ENCODE measurements around the gene TH.

TH gene

GRCh38 chr11:2137202-2138067, 34.2 kb downstream of the TH start:
- H2AFZ ChIP-seq (ENCODE audit: low read length), result no peak overlapping the region
- H3K27ac ChIP-seq (ENCODE audit: low read depth, low read length, poor library complexity, severe bottlenecking), result no peak overlapping the region
- H3K36me3 ChIP-seq (ENCODE audit: insufficient read depth, low read length), result no peaks in the 10 kb centered on the region
- H3K4me2 ChIP-seq (ENCODE audit: low read length), result no peak overlapping the region
- H3K9me2 ChIP-seq (ENCODE audit: low read depth, low read length), result no peaks in the 10 kb centered on the region
- TF ChIP-seq CTCF (IDR thresholded peaks at IDR 0.05; ENCODE audit: low read length), result no peak
- no peak for TF ChIP-seq EZH2 (IDR thresholded peaks at IDR 0.05; ENCODE audit: borderline replicate concordance, low read length)
- H4K20me1 ChIP-seq (ENCODE audit: insufficient read depth, low read length), result no peaks in the 10 kb centered on the region
- no peaks in the 10 kb centered on the region for H3K79me2 ChIP-seq (ENCODE audit: insufficient read depth, low read length)
- no peak overlapping the region for H3K9ac ChIP-seq (ENCODE audit: low read length)
- H3K4me3 ChIP-seq (ENCODE audit: low read depth, low read length, poor library complexity, severe bottlenecking), result no peak overlapping the region
- H3K9me3 ChIP-seq (ENCODE audit: low read length), result no peaks in the 10 kb centered on the region
- no peaks in the 10 kb centered on the region for H3K27me3 ChIP-seq (ENCODE audit: insufficient read depth, low read length)
- no peaks in the 10 kb centered on the region for H3K4me1 ChIP-seq (ENCODE audit: insufficient read depth, low read length, severe bottlenecking)
- no peaks in the 10 kb centered on the region for H3F3A ChIP-seq (ENCODE audit: insufficient read depth, low read length)

- Histone ChIP-seq H4K20me1 (ENCODE audit: insufficient read depth, low read length) (no peaks in the 10 kb centered on the region), H3F3A (ENCODE audit: insufficient read depth, low read length) (no peaks in the 10 kb centered on the region), H3K4me3 (ENCODE audit: low read depth, low read length, poor library complexity, severe bottlenecking) (no peak overlapping the region), H2AFZ (ENCODE audit: low read length) (no peak overlapping the region), H3K4me1 (ENCODE audit: insufficient read depth, low read length, severe bottlenecking) (no peaks in the 10 kb centered on the region), H3K4me2 (ENCODE audit: low read length) (no peak overlapping the region), H3K9me2 (ENCODE audit: low read depth, low read length) (no peaks in the 10 kb centered on the region), H3K36me3 (ENCODE audit: insufficient read depth, low read length) (no peaks in the 10 kb centered on the region), H3K79me2 (ENCODE audit: insufficient read depth, low read length) (no peaks in the 10 kb centered on the region), H3K27ac (ENCODE audit: low read depth, low read length, poor library complexity, severe bottlenecking) (no peak overlapping the region), H3K9ac (ENCODE audit: low read length) (no peak overlapping the region), H3K9me3 (ENCODE audit: low read length) (no peaks in the 10 kb centered on the region), H3K27me3 (ENCODE audit: insufficient read depth, low read length) (no peaks in the 10 kb centered on the region)
- TF ChIP-seq CTCF (IDR thresholded peaks at IDR 0.05; ENCODE audit: low read length) (no peak), EZH2 (IDR thresholded peaks at IDR 0.05; ENCODE audit: borderline replicate concordance, low read length) (no peak)
Observed at GRCh38 chr11:2136952-2137201, 34.7 kb downstream of the TH start.

- no peak for TF ChIP-seq CTCF (IDR thresholded peaks at IDR 0.05; ENCODE audit: low read length)
- TF ChIP-seq EZH2 (IDR thresholded peaks at IDR 0.05; ENCODE audit: borderline replicate concordance, low read length), result no peak
- H3F3A ChIP-seq (ENCODE audit: insufficient read depth, low read length), result no peaks in the 10 kb centered on the region
- no peak overlapping the region for H2AFZ ChIP-seq (ENCODE audit: low read length)
- no peaks in the 10 kb centered on the region for H3K9me3 ChIP-seq (ENCODE audit: low read length)
- no peaks in the 10 kb centered on the region for H3K4me1 ChIP-seq (ENCODE audit: insufficient read depth, low read length, severe bottlenecking)
- H4K20me1 ChIP-seq (ENCODE audit: insufficient read depth, low read length), result no peaks in the 10 kb centered on the region
- H3K27me3 ChIP-seq (ENCODE audit: insufficient read depth, low read length), result no peaks in the 10 kb centered on the region
- H3K4me3 ChIP-seq (ENCODE audit: low read depth, low read length, poor library complexity, severe bottlenecking), result no peak overlapping the region
- H3K27ac ChIP-seq (ENCODE audit: low read depth, low read length, poor library complexity, severe bottlenecking), result no peak overlapping the region
- H3K4me2 ChIP-seq (ENCODE audit: low read length), result no peak overlapping the region
- H3K9me2 ChIP-seq (ENCODE audit: low read depth, low read length), result no peaks in the 10 kb centered on the region
- no peaks in the 10 kb centered on the region for H3K79me2 ChIP-seq (ENCODE audit: insufficient read depth, low read length)
- H3K36me3 ChIP-seq (ENCODE audit: insufficient read depth, low read length), result no peaks in the 10 kb centered on the region
- no peak overlapping the region for H3K9ac ChIP-seq (ENCODE audit: low read length)
Observed at GRCh38 chr11:2136209-2136951, 35.2 kb downstream of the TH start.
